ENCODE data around the gene ZSCAN22. TPM values are rescaled to one million over a fixed set of nuclear protein-coding genes. Genes with fewer than 3 reads are reported as not detected.

The ZSCAN22 gene
- total and polyA plus RNA-seq, 2 of the 13 experiments (the other 11 are each of a cell fraction or from before 2014, with no cell fraction given), result 2.5 to 3.5 TPM

- TF ChIP-seq ZBTB25 (CRISPR knock-in tag; IDR thresholded peaks at IDR 0.05), result peak; percentile 72
- TF ChIP-seq WIZ (CRISPR knock-in tag; IDR thresholded peaks at IDR 0.05), result 0 out of 2 replicates have a peak, but pooled peaks have one; percentile 7
- no peak for TF ChIP-seq ZNF543 (CRISPR knock-in tag; IDR thresholded peaks at IDR 0.05)
- TF ChIP-seq IRF2 (CRISPR knock-in tag; IDR thresholded peaks at IDR 0.05), result peak; percentile 25
- TF ChIP-seq ZNF333 (CRISPR knock-in tag; IDR thresholded peaks at IDR 0.05; ENCODE audit: borderline replicate concordance), result peak; percentile 39
- TF ChIP-seq XRCC5 (optimal IDR thresholded peaks at IDR 0.05; ENCODE audit: low read length), result peak; percentile 50
- TF ChIP-seq XBP1 (CRISPR knock-in tag; IDR thresholded peaks at IDR 0.05), result no peak
- TF ChIP-seq DPF2 (CRISPR knock-in tag; IDR thresholded peaks at IDR 0.05; ENCODE audit: borderline replicate concordance, low read depth), result no peak
- peak; percentile 96 for TF ChIP-seq YEATS4 (CRISPR knock-in tag; IDR thresholded peaks at IDR 0.05; ENCODE audit: borderline replicate concordance)
- peak; percentile 56; the same call in 1 of the 2 replicates for TF ChIP-seq CREM (IDR thresholded peaks at IDR 0.05)
- TF ChIP-seq CREM (CRISPR knock-in tag; IDR thresholded peaks at IDR 0.05), result no peak
- TF ChIP-seq DR1 (CRISPR knock-in tag; IDR thresholded peaks at IDR 0.05), result peak; percentile 54
- peak; percentile 77; the same call in 1 of the 2 replicates for TF ChIP-seq ZNF160 (CRISPR knock-in tag; IDR thresholded peaks at IDR 0.05)
- TF ChIP-seq UBTF (CRISPR knock-in tag; IDR thresholded peaks at IDR 0.05), result peak; percentile 91
- TF ChIP-seq RNF219 (CRISPR knock-in tag; IDR thresholded peaks at IDR 0.05), result no peak
- no peak for TF ChIP-seq PREB (CRISPR knock-in tag; IDR thresholded peaks at IDR 0.05)
- TF ChIP-seq ZC3H4 (CRISPR knock-in tag; IDR thresholded peaks at IDR 0.05; ENCODE audit: borderline replicate concordance), result no peak
- no peak; the same call in 1 of the 2 replicates for TF ChIP-seq ZBTB20 (CRISPR knock-in tag; IDR thresholded peaks at IDR 0.05; ENCODE audit: borderline replicate concordance, low read depth)
- TF ChIP-seq PPARG (CRISPR knock-in tag; conservative IDR thresholded peaks at IDR 0.05), result peak; percentile 56
- TF ChIP-seq NFKBIZ (CRISPR knock-in tag; IDR thresholded peaks at IDR 0.05), result no peak
- peak; percentile 82 for TF ChIP-seq ZNF121 (CRISPR knock-in tag; IDR thresholded peaks at IDR 0.05)
- no peak; the same call in 1 of the 2 replicates for TF ChIP-seq ZNF616 (CRISPR knock-in tag; IDR thresholded peaks at IDR 0.05; ENCODE audit: low read depth)
- no peak; the same call in 1 of the 2 replicates for TF ChIP-seq ARHGAP35 (CRISPR knock-in tag; IDR thresholded peaks at IDR 0.05; ENCODE audit: borderline replicate concordance)
- TF ChIP-seq KLF12 (CRISPR knock-in tag; IDR thresholded peaks at IDR 0.05; ENCODE audit: borderline replicate concordance), result peak; percentile 96
- peak; percentile 42; the same call in 1 of the 2 replicates for TF ChIP-seq NR2F2 (IDR thresholded peaks at IDR 0.05; ENCODE audit: borderline replicate concordance, low read depth)
Observed at GRCh38 chr19:58362272-58362994, 35.6 kb downstream of the ZSCAN22 start, which contains the start of gene ZNF497 (continued).
